Sigmoid colon (tissue), 7 donors: ENCODE data around the gene KRTAP9-6. TPM values are rescaled to one million over a fixed set of nuclear protein-coding genes. Genes with fewer than 3 reads are reported as not detected.
"Not testable (repeated sequence)": the region's sequence is repeated elsewhere in the genome, so short reads cannot be mapped to it uniquely, and the experiment has no call there.

ENCODE experiments used
- DNase-seq: peaks from one replicate; pipeline ENCODE4 v3.0.0-alpha.2; 2019
- H3K27ac ChIP-seq, 4 donors: fragments of 200-600 bp; sonication (generic); one replicate each; pipeline ENCODE4 v1.5.1; 2016 to 2019; ENCODE audit warnings: mild to moderate bottlenecking in 1 of 4
- H3K27me3 ChIP-seq, 3 donors: fragments of 200-600 bp; sonication (generic); one replicate each; pipeline ENCODE4 v1.5.1; 2019; ENCODE audit warnings: mild to moderate bottlenecking in 1 of 3
- H3K36me3 ChIP-seq, 4 donors: fragments of 200-600 bp; sonication (generic); one replicate each; pipeline ENCODE4 v1.5.1; 2016 to 2019
- H3K4me1 ChIP-seq, 4 donors: fragments of 200-600 bp; sonication (generic); one replicate each; pipeline ENCODE4 v1.5.1; 2017 to 2019
- H3K4me3 ChIP-seq, 4 donors: fragments of 200-600 bp; sonication (generic); one replicate each; pipeline ENCODE4 v1.5.1; 2017 to 2019; ENCODE audit warnings: mild to moderate bottlenecking in 2 of 4, moderate library complexity in 1 of 4
- H3K9me3 ChIP-seq, 4 donors: fragments of 200-600 bp in 3 of 4; sonication (generic) in 3 of 4; one replicate each; pipeline versions ENCODE4 v1.5.1 to v1.6.1; 2013 to 2019
- EP300 ChIP-seq, 4 donors: sonication (generic); formaldehyde crosslinking; IDR thresholded peaks; one replicate each; pipeline ENCODE4 v1.6.1; 2017; ENCODE audit warnings: antibody characterized with exemption in 4 of 4
- POLR2A ChIP-seq, 2 donors: fragments of 450-650 bp; IDR thresholded peaks; one replicate each; pipeline ENCODE4 v1.6.1; 2016; ENCODE audit warnings: antibody characterized with exemption in 2 of 2, mild to moderate bottlenecking in 2 of 2, moderate library complexity in 2 of 2
- POLR2AphosphoS5 ChIP-seq, 4 donors: sonication (generic); formaldehyde crosslinking; IDR thresholded peaks; one replicate each; pipeline ENCODE4 v1.6.1; 2017; ENCODE audit warnings: antibody characterized with exemption in 4 of 4
- WGBS, 2 donors: extraction: QIAGEN DNeasy Blood & Tissue Kit; methylation state at CpG; one replicate each; pipeline ENCODE4 v1.1.7; 2013; 5-methylcytosine and 5-hydroxymethylcytosine counted together
- intact Hi-C: fragments of 100-400 bp; cut with DNase I; formaldehyde crosslinking; loops from one replicate; pipeline ENCODE4 v1.15.1; 2023
- polyA plus RNA-seq, 3 donors: library from polyadenylated mRNA; stranded (reverse); fragments of 200-250 nt; gene quantifications; one replicate each; pipeline ENCODE4 v1.2.3, GENCODE V29; 2013
- total RNA-seq, 4 donors: library from RNA; depleted of rRNA; stranded (reverse); fragments of >200 nt; gene quantifications; one replicate each; pipeline ENCODE4 v1.1.0, GENCODE V29; 2016
- TF ChIP-seq, protein P1 (sequence below), 4 experiments: fragments of 450-650 bp in 3 of 4; fragments of 200-600 bp in 1 of 4; IDR thresholded peaks; one replicate each; pipeline ENCODE4 v1.5.1; 2016 to 2019; ENCODE audit warnings: antibody characterized with exemption in 4 of 4, mild to moderate bottlenecking in 3 of 4, moderate library complexity in 2 of 4
- donor health status: healthy with polysubstance abuse.
- donor health status: Bipolar disorder and iron deficiency.
- donor health status: healthy.

Gene KRTAP9-6
- total and polyA plus RNA-seq, 7 donors = not detected

DNA sequence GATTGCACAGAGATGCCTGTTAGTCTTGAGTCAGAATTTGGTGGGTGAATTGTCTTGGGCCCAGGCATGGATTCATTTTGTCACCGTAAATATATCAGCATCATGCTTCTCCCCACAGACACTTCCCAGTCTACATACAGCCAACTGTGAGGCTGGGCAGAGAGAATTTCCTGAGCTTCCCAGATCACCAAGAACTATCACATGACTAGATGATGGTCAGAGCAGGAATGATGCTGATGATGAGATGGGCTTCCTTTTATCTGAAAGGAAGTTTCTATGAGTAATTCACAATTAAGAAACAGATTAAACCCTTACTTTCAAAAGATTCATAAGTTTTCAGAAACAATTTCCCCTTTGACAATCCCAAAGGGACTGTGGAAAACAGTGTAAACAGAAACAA lies 10.3 kb upstream of the KRTAP9-6 start:
- WGBS, 2 donors = 0 to 44% methylated on average over 1 of the region's 1 CpG
- Histone ChIP-seq H3K4me3 (no peak overlapping the region), H3K27me3 (peaks cover 0 to 19% (median 0%) of the 10 kb centered on the region in 3 donors), H3K4me1 (no peaks in the 10 kb centered on the region), H3K9me3 (no peaks in the 10 kb centered on the region), H3K27ac (no peak overlapping the region), H3K36me3 (no peaks in the 10 kb centered on the region)
- intact Hi-C loops = no loop called here
- TF ChIP-seq, protein P1, sequence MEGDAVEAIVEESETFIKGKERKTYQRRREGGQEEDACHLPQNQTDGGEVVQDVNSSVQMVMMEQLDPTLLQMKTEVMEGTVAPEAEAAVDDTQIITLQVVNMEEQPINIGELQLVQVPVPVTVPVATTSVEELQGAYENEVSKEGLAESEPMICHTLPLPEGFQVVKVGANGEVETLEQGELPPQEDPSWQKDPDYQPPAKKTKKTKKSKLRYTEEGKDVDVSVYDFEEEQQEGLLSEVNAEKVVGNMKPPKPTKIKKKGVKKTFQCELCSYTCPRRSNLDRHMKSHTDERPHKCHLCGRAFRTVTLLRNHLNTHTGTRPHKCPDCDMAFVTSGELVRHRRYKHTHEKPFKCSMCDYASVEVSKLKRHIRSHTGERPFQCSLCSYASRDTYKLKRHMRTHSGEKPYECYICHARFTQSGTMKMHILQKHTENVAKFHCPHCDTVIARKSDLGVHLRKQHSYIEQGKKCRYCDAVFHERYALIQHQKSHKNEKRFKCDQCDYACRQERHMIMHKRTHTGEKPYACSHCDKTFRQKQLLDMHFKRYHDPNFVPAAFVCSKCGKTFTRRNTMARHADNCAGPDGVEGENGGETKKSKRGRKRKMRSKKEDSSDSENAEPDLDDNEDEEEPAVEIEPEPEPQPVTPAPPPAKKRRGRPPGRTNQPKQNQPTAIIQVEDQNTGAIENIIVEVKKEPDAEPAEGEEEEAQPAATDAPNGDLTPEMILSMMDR (IDR thresholded peaks at IDR 0.05) = no peak
- no peak for TF ChIP-seq EP300 (IDR thresholded peaks at IDR 0.05)
- no peak for TF ChIP-seq POLR2AphosphoS5 (IDR thresholded peaks at IDR 0.05)
- no peak for TF ChIP-seq POLR2A (IDR thresholded peaks at IDR 0.05)
- no peak for DNase-seq

DNA sequence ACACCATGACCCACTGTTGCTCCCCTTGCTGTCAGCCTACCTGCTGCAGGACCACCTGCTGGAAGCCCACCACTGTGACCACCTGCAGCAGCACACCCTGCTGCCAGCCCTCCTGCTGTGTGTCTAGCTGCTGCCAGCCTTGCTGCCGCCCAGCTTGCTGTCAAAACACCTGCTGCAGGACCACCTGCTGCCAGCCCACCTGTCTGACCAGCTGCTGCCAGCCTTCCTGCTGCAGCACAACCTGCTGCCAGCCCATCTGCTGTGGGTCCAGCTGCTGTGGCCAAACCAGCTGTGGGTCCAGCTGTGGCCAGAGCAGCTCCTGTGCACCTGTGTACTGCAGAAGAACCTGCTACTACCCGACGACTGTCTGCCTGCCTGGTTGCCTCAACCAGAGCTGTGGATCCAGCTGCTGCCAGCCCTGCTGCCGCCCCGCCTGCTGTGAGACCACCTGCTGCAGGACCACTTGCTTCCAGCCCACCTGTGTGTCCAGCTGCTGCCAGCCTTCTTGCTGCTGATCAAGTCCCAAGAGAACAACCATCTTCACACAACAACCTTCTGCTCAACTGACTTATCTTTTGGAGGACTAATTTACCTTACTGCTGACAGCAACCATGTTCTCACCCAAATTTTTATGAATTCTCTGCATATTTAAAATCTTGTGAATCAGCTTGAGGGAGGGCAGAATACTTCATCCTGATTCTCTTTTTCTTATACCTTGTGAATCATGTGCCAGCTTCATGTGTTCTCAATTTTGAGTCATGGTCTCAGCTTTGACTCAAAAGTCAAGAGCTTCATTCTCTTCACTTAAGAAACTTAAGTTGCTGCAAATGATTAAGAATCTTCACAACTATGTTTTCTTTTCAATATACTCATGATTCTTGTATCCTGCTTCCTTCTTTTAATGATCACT lies 9.5 kb upstream of the KRTAP9-6 start, which contains the start of gene KRTAP9-9:
Gene KRTAP9-9, plus strand, starts transcription at position 4 of the 910 bp plus-strand sequence.
- H3K9me3 ChIP-seq, H3K27ac ChIP-seq, H3K4me3 ChIP-seq, H3K36me3 ChIP-seq, DNase-seq, intact Hi-C loops, H3K4me1 ChIP-seq: not testable (repeated sequence)
- WGBS, 2 donors = 75 to 82% methylated on average over 5 of the region's 5 CpGs
- H3K27me3 ChIP-seq = peaks cover 0 to 19% (median 0%) of the 10 kb centered on the region in 3 donors

DNA sequence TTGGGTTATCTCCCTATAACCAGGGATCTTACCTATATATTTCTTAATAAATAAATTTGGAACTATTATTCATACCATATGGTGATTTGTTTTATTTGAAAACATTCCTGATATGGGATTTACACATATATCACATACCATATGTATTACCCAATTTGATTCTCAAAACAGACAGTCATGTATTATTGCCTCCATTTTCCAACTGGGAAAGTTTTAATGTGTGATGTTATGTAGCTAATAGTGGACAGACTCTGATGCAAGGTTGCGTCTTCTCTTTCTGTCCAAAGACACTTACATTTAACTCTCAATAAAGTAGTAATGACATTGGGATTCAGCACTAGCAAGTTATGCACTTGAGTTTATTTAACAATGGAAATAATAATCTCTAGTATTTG lies 8.9 kb upstream of the KRTAP9-6 start:
- intact Hi-C loops = no loop called here
- Histone ChIP-seq H3K4me3 (no peak overlapping the region), H3K4me1 (no peaks in the 10 kb centered on the region), H3K27me3 (peaks cover 0 to 17% (median 0%) of the 10 kb centered on the region in 3 donors), H3K9me3 (no peaks in the 10 kb centered on the region), H3K27ac (no peak overlapping the region), H3K36me3 (no peaks in the 10 kb centered on the region)
- WGBS, 2 donors = 93 to 100% methylated on average over 1 of the region's 1 CpG
- no peak for DNase-seq
- TF ChIP-seq EP300 (IDR thresholded peaks at IDR 0.05) = no peak
- no peak for TF ChIP-seq POLR2A (IDR thresholded peaks at IDR 0.05)
- TF ChIP-seq POLR2AphosphoS5 (IDR thresholded peaks at IDR 0.05) = no peak
- TF ChIP-seq, protein P1 (IDR thresholded peaks at IDR 0.05) = no peak

DNA sequence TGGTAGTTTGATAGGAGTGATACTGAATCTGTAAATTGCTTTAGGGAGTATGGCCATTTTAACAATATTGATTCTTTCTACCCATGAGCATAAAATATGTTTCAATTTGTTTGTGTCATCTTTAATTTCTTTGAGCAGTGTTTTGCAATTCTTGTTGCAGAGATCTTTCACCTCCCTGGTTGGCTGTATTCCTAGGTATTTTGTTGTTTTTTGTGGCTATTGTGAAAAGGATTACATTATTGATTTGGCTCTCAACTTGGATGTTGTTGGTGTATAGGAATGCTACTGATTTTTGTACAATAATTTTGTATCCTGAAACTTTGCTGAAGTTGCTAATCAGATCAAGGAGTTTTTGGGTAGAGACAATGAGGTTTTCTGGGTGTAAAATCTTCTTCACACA lies 6.8 kb upstream of the KRTAP9-6 start:
- H3K36me3 ChIP-seq = no peaks in the 10 kb centered on the region
- H3K27me3 ChIP-seq = peaks cover 0 to 12% (median 0%) of the 10 kb centered on the region in 3 donors
- H3K4me3 ChIP-seq = no peak overlapping the region
- TF ChIP-seq, protein P1 (IDR thresholded peaks at IDR 0.05) = no peak
- no peak for TF ChIP-seq POLR2A (IDR thresholded peaks at IDR 0.05)
- no peak for TF ChIP-seq POLR2AphosphoS5 (IDR thresholded peaks at IDR 0.05)
- no peak for TF ChIP-seq EP300 (IDR thresholded peaks at IDR 0.05)
- no peaks in the 10 kb centered on the region for H3K9me3 ChIP-seq
- H3K27ac ChIP-seq = no peak overlapping the region
- no peaks in the 10 kb centered on the region for H3K4me1 ChIP-seq
- DNase-seq = no peak
- intact Hi-C loops = no loop called here

DNA sequence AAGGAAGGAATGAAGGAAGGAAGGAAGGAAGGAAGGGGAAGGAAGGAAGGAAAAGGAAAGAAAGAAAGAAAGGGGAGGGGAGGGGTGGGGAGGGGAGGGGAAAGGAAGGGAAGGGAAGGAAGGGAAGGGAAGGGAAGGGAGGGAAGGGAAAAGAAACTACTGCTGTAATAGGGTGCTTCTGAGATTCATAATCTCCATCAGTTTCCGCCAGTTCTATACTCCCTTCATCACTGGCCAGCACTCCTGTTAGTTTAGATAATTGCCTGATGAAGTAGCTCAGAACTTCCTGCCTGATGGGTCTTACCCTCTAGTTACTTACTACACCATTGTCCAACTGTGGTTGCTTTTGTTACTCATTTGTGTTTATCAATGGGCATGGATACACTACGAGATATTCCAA lies 2.0 kb upstream of the KRTAP9-6 start:
- intact Hi-C loops = no loop called here
- 70 to 86% methylated on average over 2 of the region's 2 CpGs for WGBS, 2 donors
- Histone ChIP-seq H3K9me3 (no peaks in the 10 kb centered on the region), H3K27me3 (peaks cover 0 to 13% (median 0%) of the 10 kb centered on the region in 3 donors), H3K4me1 (no peaks in the 10 kb centered on the region), H3K36me3 (no peaks in the 10 kb centered on the region), H3K4me3 (no peak overlapping the region), H3K27ac (no peak overlapping the region)
- no peak for TF ChIP-seq POLR2AphosphoS5 (IDR thresholded peaks at IDR 0.05)
- TF ChIP-seq POLR2A (IDR thresholded peaks at IDR 0.05) = no peak
- TF ChIP-seq EP300 (IDR thresholded peaks at IDR 0.05) = no peak
- TF ChIP-seq, protein P1 (IDR thresholded peaks at IDR 0.05) = no peak
- DNase-seq = no peak
